Dendritic cell treated with granulocyte-macrophage colony-stimulating factor and Interleukin-4, amounts not matched to agents 40 ng/mL and 50 ng/mL, for 4 days (primary cell): ENCODE results near the gene TRIP13.
"Not testable (repeated sequence)": the region's sequence is repeated elsewhere in the genome, so short reads cannot be mapped to it uniquely, and the experiment has no call there.

Experiments
- H3K27ac Mint-ChIP-seq: one replicate; pipeline ENCODE4 v1.8.0; 2022; ENCODE audit warnings: mild to moderate bottlenecking, mixed read lengths
- H3K27me3 Mint-ChIP-seq: one replicate; pipeline ENCODE4 v1.8.0; 2022; ENCODE audit warnings: mild to moderate bottlenecking, mixed read lengths
- H3K36me3 Mint-ChIP-seq: one replicate; pipeline ENCODE4 v1.8.0; 2022; ENCODE audit warnings: low read depth, mixed read lengths
- H3K4me1 Mint-ChIP-seq: one replicate; pipeline ENCODE4 v1.8.0; 2022; ENCODE audit warnings: low read depth, mixed read lengths
- H3K4me3 Mint-ChIP-seq: one replicate; pipeline ENCODE4 v1.8.0; 2022; ENCODE audit warnings: mild to moderate bottlenecking, moderate library complexity, mixed read lengths
- H3K9me3 Mint-ChIP-seq: one replicate; pipeline ENCODE4 v1.8.0; 2022; ENCODE audit warnings: mixed read lengths
- intact Hi-C: fragments of 100-400 bp; cut with micrococcal nuclease; formaldehyde crosslinking; loops from one replicate; pipeline ENCODE4 v1.15.0; 2022

TRIP13 gene, protein sequence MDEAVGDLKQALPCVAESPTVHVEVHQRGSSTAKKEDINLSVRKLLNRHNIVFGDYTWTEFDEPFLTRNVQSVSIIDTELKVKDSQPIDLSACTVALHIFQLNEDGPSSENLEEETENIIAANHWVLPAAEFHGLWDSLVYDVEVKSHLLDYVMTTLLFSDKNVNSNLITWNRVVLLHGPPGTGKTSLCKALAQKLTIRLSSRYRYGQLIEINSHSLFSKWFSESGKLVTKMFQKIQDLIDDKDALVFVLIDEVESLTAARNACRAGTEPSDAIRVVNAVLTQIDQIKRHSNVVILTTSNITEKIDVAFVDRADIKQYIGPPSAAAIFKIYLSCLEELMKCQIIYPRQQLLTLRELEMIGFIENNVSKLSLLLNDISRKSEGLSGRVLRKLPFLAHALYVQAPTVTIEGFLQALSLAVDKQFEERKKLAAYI

DNA sequence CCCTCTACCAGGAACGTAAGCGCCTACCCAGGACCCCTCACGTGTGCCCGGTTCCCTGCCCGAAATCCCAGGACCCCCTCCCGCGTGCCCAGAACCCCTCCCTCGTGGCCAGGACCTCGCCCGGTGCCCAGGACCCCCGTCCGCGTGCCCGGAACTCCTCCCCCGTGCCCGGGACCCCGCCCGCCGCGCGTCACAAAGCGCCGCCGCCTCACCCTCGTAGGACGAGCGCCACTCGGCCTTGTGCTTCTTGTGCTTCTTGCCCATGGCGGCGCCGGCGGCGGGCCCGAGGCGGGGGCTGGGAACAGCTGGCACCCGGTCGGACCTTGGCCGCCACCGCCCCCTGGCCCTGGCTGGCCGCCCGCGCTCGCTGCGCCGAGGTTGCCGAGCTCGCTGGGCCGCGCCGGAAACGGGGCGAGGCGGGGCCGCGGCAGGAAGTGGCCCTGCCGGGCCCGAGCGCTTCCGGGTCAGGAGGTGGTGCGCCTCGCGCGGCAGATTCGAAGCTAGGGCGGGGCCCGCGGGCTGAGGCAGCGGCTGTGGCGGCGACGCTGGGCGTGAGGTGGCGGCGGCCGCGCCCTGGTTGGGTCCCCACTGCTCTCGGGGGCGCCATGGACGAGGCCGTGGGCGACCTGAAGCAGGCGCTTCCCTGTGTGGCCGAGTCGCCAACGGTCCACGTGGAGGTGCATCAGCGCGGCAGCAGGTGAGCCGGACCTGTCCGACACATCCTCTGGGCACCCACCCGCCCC lies at the start of gene TRIP13, which contains the start of gene BRD9:
TSS of gene TRIP13 (plus strand) at position 491 of the 743 bp plus-strand sequence. CDS start at position 606, 115 bp downstream.
TSS of gene BRD9 (minus strand) at position 408 of the 743 bp plus-strand sequence. CDS start at position 264, 144 bp downstream.
- peaks cover 17% of the 10 kb centered on the region for H3K4me1 Mint-ChIP-seq
- intact Hi-C loops, result loop anchor here (5.0 kb wide), 2 partner anchors 225 to 620 kb away; partner anchors contain the start of gene PDCD6
- H3K27me3 Mint-ChIP-seq, result no peaks in the 10 kb centered on the region
- H3K9me3 Mint-ChIP-seq, result no peaks in the 10 kb centered on the region
- H3K27ac Mint-ChIP-seq, result peak within 1 kb of the TSS; percentile 87
- peak within 1 kb of the TSS; percentile 71 for H3K4me3 Mint-ChIP-seq
- H3K36me3 Mint-ChIP-seq, result peaks cover 49% of the 10 kb centered on the region

DNA sequence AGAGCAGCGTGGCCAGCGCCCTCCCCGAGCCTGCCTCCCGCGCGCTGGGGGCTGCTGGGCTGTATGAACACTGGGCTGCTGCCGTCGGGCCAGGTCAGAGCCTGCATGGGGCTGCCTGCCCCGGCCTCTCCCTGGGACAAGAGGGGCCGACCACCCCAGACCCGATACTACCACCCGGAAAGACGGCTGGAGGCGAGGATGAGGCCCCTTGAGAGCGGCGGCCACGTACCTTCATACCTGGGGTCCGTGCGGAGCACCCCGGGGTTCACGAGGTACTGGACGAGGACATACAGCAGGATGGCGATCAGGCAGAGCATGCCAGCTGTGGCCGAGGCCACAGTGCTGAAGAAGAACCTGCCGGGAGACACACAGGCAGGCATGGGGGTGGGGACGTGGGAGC lies 49.3 kb upstream of the TRIP13 start:
- not testable (repeated sequence) for H3K27me3 Mint-ChIP-seq, H3K4me1 Mint-ChIP-seq, H3K36me3 Mint-ChIP-seq, H3K4me3 Mint-ChIP-seq, H3K9me3 Mint-ChIP-seq, H3K27ac Mint-ChIP-seq
- intact Hi-C loops, result loop anchor here (10.0 kb wide), 1 partner anchor 79 kb away; no protein-coding TSS in a partner anchor

DNA sequence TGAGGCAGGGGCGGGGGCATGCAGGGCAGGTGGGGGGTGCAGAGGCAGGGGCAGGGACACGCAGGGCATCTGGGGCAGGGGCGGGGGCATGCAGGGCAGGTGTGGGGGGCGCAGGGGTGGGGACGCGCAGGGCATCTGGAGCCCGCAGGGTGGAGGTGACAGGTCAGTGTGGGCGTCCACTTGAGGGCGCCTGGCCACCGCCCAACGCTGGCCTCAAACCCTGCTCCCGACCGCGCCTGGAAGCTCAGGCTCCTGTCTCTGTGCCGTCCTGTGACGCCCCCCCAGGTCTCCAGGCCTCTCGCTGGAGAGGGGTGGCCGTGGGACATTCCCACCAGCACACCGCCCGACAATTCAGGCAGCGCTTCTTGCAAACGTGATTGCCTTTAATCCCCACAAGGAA lies 48.8 kb upstream of the TRIP13 start:
- not testable (repeated sequence) for H3K27ac Mint-ChIP-seq, H3K36me3 Mint-ChIP-seq, H3K27me3 Mint-ChIP-seq, H3K4me1 Mint-ChIP-seq, H3K9me3 Mint-ChIP-seq, H3K4me3 Mint-ChIP-seq
- intact Hi-C loops, result loop anchor here (10.0 kb wide), 1 partner anchor 79 kb away; no protein-coding TSS in a partner anchor

DNA sequence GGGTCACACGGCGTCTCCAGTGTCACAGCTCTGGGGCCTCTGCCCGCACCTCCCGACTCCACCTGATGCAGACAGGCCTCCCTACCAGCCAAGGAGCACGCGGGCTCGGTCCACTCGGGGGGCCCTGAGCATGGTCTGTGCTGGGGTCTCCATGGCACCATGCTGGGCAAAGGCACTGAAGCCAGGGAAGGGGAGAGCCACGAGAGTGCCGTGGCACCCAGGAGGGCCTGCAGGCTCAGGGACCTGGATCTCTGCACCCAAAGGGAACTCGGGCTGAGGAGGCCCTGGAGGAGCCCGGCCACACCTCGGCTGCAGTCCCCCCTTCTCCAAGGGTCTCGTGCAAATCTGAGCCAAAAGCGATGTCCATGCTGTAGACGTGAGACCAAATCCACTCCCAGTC lies 48.3 kb upstream of the TRIP13 start:
- H3K27ac Mint-ChIP-seq, H3K36me3 Mint-ChIP-seq, H3K4me3 Mint-ChIP-seq, H3K9me3 Mint-ChIP-seq, H3K27me3 Mint-ChIP-seq, H3K4me1 Mint-ChIP-seq: not testable (repeated sequence)
- intact Hi-C loops, result loop anchor here (10.0 kb wide), 1 partner anchor 80 kb away; no protein-coding TSS in a partner anchor

DNA sequence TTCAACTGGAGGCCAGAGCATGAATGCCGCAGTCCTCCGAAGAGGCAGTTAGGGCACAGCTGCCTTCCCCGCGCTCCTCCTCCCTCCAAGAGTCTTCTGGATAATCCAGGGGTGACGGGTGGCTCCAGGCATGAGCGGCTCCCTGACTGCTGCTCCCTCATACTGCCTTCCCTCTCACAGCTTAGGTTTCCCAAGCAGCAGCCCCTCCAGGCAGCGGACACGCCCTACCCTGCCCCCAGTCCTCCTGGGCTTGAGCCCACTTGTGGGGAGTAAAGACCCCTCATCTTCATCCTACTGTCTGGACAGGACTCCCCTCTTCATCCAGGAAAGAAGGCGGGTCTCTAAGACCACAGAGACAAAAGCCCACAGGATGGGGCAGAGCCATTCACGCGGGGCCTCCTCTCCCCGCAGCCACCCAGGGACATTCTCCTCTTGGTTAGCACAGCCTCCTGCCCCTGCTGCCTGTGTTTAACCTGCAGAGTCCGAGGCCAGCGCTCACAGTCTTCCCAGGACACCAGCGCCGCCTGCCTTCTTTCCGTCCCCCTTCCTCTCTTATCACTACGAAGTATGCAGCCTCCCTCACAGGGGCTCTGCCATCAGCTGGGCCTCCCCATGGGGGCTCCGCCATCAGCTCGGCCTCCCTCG lies 47.5 kb upstream of the TRIP13 start:
- not testable (repeated sequence) for H3K36me3 Mint-ChIP-seq, H3K27ac Mint-ChIP-seq, H3K9me3 Mint-ChIP-seq, H3K4me3 Mint-ChIP-seq, H3K4me1 Mint-ChIP-seq, H3K27me3 Mint-ChIP-seq
- intact Hi-C loops, result loop anchor here (10.0 kb wide), 1 partner anchor 80 kb away; no protein-coding TSS in a partner anchor

DNA sequence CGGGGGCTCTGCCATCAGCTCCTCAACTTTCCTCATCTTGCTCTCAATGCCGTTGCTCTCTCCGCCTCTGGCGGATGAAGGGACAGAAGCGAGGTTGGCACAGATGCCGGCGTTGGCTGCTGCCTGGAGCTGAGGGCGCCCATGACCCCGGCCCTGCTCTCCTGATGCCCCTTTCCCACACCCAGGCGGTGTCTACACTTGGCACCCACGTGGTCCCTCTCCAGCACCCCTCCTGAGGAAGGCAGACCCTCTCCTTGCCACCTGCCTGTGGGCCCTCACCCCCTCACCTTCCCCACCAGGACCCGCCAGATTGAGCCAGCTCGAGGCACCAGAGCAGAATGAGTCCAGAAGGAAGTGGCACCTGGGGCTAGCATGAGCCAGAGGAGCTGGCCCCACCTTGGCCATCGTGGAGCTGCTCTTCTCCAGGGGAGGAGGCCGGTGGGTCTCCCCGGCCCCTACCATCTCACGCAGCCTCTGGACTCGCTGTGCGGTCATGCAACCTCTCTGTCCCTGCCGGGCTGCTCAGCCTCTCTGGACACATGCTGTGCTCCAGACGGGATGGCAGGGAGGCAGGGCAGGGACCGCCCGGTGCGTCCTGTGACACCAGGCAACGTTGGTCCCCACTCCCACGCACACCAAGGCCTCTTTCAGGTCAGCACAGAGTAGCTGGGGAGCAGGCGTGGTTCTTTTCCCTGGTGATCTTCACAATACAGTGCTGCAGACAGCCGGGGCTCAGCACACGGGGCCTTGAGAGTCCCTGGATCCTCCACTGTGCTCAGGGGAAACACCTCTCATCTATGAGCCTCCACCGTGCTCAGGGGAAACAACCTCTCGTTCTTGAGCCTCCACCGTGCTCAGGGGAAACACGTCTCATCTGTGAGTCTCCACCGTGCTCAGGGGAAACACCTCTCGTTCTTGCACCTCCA lies 46.7 kb upstream of the TRIP13 start:
- intact Hi-C loops, result loop anchor here (10.0 kb wide), 1 partner anchor 81 kb away; no protein-coding TSS in a partner anchor
- not testable (repeated sequence) for H3K27me3 Mint-ChIP-seq, H3K4me1 Mint-ChIP-seq, H3K36me3 Mint-ChIP-seq, H3K9me3 Mint-ChIP-seq, H3K27ac Mint-ChIP-seq, H3K4me3 Mint-ChIP-seq

DNA sequence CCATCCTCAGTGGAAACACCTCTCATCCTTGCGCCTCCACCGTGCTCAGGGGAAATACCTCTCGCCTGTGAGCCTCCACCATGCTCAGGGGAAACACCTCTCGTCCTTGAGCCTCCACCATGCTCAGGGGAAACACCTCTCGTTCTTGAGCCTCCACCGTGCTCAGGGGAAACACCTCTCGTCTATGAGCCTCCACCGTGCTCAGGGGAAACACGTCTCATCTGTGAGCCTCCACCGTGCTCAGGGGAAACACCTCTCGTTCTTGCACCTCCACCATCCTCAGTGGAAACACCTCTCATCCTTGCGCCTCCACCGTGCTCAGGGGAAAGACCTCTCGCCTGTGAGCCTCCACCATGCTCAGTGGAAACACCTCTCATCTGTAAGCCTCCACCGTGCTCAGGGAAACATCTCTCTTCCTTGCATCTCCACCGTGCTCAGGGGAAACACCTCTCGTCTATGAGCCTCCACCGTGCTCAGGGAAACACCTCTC lies 46.0 kb upstream of the TRIP13 start:
- H3K27ac Mint-ChIP-seq, H3K4me3 Mint-ChIP-seq: not testable (repeated sequence)
- intact Hi-C loops, result loop anchor here (10.0 kb wide), 1 partner anchor 82 kb away; no protein-coding TSS in a partner anchor

DNA sequence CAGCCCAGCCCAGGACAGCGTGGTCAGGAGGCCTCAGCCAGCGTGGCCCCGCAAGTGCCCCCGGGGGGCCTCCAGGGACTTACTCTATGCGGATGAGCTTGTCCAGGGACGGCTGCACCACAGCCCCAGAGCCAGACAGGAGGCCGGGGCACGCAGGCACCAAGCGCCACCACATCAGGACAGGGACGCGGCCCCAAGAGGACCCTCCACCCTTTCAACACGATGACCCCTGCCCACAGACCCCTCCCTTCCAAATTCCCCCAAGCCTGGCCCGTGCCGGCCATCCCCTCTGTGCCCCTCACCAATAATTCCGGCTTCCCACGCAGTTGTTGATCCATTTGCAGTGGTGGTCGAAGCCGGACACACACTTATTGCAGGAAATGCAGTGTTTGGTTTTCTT lies 45.5 kb upstream of the TRIP13 start:
- H3K4me3 Mint-ChIP-seq, H3K27me3 Mint-ChIP-seq, H3K9me3 Mint-ChIP-seq, H3K27ac Mint-ChIP-seq, H3K4me1 Mint-ChIP-seq, H3K36me3 Mint-ChIP-seq: not testable (repeated sequence)
- intact Hi-C loops, result loop anchor here (10.0 kb wide), 1 partner anchor 82 kb away; no protein-coding TSS in a partner anchor

More for the DNA sequence above, 46.0 kb upstream of the TRIP13 start:
- not testable (repeated sequence) for H3K9me3 Mint-ChIP-seq, H3K27me3 Mint-ChIP-seq, H3K36me3 Mint-ChIP-seq, H3K4me1 Mint-ChIP-seq

DNA sequence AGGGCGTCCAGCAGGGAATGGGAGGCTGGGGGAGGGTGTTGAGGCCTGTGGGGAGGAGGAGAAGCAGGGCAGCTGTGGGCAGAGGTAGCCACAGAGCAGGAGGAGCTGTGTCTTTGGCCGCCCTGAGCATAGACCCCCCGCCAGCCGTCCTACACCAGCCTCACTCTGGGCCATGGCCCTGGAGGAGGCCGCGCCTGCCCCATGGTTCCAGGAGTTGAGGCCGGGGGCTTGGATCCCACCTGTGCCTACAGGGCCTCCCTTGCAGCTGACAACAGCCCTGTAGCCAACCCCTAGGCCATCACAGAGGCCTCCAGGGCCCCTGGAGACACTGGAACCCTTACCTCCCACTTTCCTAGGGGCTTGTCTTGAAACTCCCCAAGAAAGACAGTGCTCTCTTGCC lies 44.9 kb upstream of the TRIP13 start:
- not testable (repeated sequence) for H3K4me3 Mint-ChIP-seq, H3K9me3 Mint-ChIP-seq, H3K4me1 Mint-ChIP-seq, H3K27ac Mint-ChIP-seq, H3K27me3 Mint-ChIP-seq, H3K36me3 Mint-ChIP-seq
- intact Hi-C loops, result loop anchor here (10.0 kb wide), 1 partner anchor 83 kb away; no protein-coding TSS in a partner anchor

DNA sequence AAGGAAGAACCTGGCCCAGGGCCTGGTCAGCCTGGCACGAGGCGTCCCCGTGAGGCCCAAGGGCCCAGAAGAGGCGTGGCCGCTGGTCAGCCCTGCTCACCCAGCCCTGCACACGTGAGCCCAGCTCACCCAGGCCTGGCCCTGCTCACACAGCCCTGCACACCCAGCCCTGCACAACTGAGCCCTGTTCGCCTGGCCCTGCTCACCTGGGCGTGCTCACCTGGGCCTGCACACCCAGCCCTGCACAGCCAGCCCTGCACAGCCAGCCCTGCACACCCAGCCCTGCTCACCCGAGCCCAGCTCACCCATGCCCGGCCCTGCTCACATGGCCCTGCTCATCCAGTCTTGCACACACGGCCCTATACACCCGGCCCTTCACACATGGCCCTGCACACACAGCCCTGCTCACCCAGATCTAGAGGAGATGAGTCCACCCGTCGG lies 44.0 kb upstream of the TRIP13 start:
- Mint-ChIP-seq H3K4me3 (no peak overlapping the region), H3K27ac (no peak overlapping the region), H3K4me1 (no peaks in the 10 kb centered on the region), H3K9me3 (no peaks in the 10 kb centered on the region), H3K36me3 (no peaks in the 10 kb centered on the region), H3K27me3 (peaks cover 3% of the 10 kb centered on the region)
- intact Hi-C loops, result loop anchor here (10.0 kb wide), 1 partner anchor 84 kb away; no protein-coding TSS in a partner anchor

DNA sequence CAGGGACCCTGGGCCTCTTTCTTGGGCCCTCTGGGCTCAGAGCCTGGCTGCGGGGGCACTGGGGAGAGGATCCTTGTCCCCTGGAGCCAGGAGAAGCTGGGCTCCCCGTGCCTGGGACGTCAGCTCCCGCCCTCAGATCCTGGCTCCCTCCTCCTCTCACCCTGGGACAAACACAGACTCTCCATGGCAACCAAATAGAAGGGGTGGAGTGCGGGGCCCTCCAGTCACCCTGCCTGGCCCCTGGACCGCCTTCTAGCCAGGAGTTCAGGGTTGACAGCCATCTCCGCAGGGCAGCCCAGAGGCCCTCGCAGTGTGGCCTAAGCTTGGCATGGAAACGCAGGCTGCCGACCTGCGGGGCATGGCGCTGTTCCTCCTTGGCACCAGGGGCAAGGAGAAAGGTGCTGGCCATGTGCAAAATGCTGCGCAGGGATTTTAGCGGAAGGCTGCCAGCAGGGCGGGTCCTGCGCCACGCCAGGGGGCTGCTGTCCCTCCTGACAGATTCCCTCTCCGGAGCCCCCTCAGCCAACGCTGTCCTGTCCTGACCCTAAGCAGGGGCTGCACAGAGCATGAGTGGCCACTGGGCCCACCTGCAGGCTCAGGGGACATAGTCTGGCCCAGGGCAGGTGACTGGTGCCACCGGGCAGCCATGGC lies 42.9 kb upstream of the TRIP13 start:
- H3K27ac Mint-ChIP-seq, result no peak overlapping the region
- intact Hi-C loops, result loop anchor here (10.0 kb wide), 1 partner anchor 85 kb away; no protein-coding TSS in a partner anchor
- H3K27me3 Mint-ChIP-seq, result peaks cover 3% of the 10 kb centered on the region
- H3K4me1 Mint-ChIP-seq, result no peaks in the 10 kb centered on the region
- H3K36me3 Mint-ChIP-seq, result no peaks in the 10 kb centered on the region
- H3K9me3 Mint-ChIP-seq, result no peaks in the 10 kb centered on the region
- H3K4me3 Mint-ChIP-seq, result no peak overlapping the region

DNA sequence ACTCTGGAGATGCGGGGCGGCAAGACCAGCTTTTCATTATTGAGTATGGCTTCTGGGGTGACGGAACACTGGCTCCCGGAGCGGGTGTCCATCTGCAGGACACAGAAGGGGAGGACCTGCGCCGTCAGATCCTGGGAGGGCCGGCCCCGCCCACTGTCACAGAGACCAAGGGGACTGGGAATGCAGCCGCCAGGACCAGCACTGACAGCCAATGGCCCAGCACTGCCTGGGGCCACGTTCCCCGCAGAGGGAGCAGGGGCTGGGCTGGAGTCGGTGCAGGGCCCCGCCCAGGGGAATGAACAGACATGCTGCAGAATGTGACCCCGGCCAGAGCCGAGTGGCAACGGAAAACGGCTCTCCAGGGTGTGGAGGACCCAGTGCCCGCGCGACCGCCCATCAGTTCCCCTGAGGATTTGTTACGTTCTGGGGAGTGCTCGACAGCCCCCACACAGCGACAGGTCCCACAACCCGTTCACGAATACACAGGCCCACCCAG lies 42.1 kb upstream of the TRIP13 start, which contains the start of gene ZDHHC11:
TSS of gene ZDHHC11 (minus strand) at position 476 of the 496 bp plus-strand sequence. CDS start at position 92, 384 bp downstream.
- no peaks in the 10 kb centered on the region for H3K36me3 Mint-ChIP-seq
- H3K4me3 Mint-ChIP-seq, result no peak within 1 kb of the TSS
- no peak within 1 kb of the TSS for H3K27ac Mint-ChIP-seq
- intact Hi-C loops, result no loop called here
- peaks cover 3% of the 10 kb centered on the region for H3K27me3 Mint-ChIP-seq
- no peaks in the 10 kb centered on the region for H3K4me1 Mint-ChIP-seq
- H3K9me3 Mint-ChIP-seq, result no peaks in the 10 kb centered on the region
